WTC11 (cell line): ENCODE results near the gene MLPH. TPM values are rescaled to one million over a fixed set of nuclear protein-coding genes. Genes with fewer than 3 reads are reported as not detected.

Source experiments
- CREM ChIP-seq: sonication (generic); formaldehyde crosslinking; IDR thresholded peaks from 2 replicates; pipeline ENCODE4 v1.8.1; 2022; ENCODE audit warnings: mild to moderate bottlenecking, missing genetic modification reagents, moderate library complexity
- ESRRA ChIP-seq: sonication (generic); formaldehyde crosslinking; IDR thresholded peaks from 2 replicates; pipeline ENCODE4 v1.8.1; 2022; ENCODE audit warnings: mild to moderate bottlenecking, missing genetic modification reagents, borderline replicate concordance
- ETV6 ChIP-seq: sonication (generic); formaldehyde crosslinking; IDR thresholded peaks from 2 replicates; pipeline ENCODE4 v1.8.1; 2022; ENCODE audit warnings: mild to moderate bottlenecking, missing genetic modification reagents
- FOXK1 ChIP-seq: sonication (generic); formaldehyde crosslinking; IDR thresholded peaks from 2 replicates; pipeline ENCODE4 v1.8.0; 2022; ENCODE audit warnings: mild to moderate bottlenecking, moderate library complexity, missing genetic modification reagents
- GABPB1 ChIP-seq: sonication (generic); formaldehyde crosslinking; IDR thresholded peaks from 2 replicates; pipeline ENCODE4 v1.8.1; 2023; ENCODE audit warnings: mild to moderate bottlenecking, missing genetic modification reagents
- GTF2I ChIP-seq: fragments of 250-450 bp; sonication (Bioruptor Pico); conservative IDR thresholded peaks from 2 replicates; pipeline ENCODE4 v1.4.0; 2021; ENCODE audit warnings: mild to moderate bottlenecking
- KAT7 ChIP-seq: sonication (generic); formaldehyde crosslinking; IDR thresholded peaks from 2 replicates; pipeline ENCODE4 v1.8.1; 2023; ENCODE audit warnings: missing genetic modification reagents, mild to moderate bottlenecking, borderline replicate concordance
- NR3C1 ChIP-seq: sonication (generic); formaldehyde crosslinking; conservative IDR thresholded peaks from 2 replicates; pipeline ENCODE4 v1.8.1; 2023; ENCODE audit warnings: low read depth, mild to moderate bottlenecking, missing genetic modification reagents
- PRRX2 ChIP-seq: fragments of 250-450 bp; sonication (Bioruptor Pico); IDR thresholded peaks from 2 replicates; pipeline ENCODE4 v1.8.0; 2021; ENCODE audit warnings: mild to moderate bottlenecking
- RORB ChIP-seq: fragments of 250-450 bp; sonication (Bioruptor Pico); IDR thresholded peaks from 2 replicates; pipeline ENCODE4 v1.9.0; 2021; ENCODE audit warnings: mild to moderate bottlenecking
- SMAD4 ChIP-seq: sonication (generic); formaldehyde crosslinking; IDR thresholded peaks from 2 replicates; pipeline ENCODE4 v1.8.0; 2022; ENCODE audit warnings: mild to moderate bottlenecking, missing genetic modification reagents
- SOX15 ChIP-seq: fragments of 250-450 bp; sonication (Bioruptor Pico); IDR thresholded peaks from 2 replicates; pipeline ENCODE4 v1.9.0; 2021; ENCODE audit warnings: mild to moderate bottlenecking
- TEAD1 ChIP-seq: sonication (generic); formaldehyde crosslinking; IDR thresholded peaks from 2 replicates; pipeline ENCODE4 v1.8.0; 2022; ENCODE audit warnings: mild to moderate bottlenecking, missing genetic modification reagents
- TP53 ChIP-seq: sonication (generic); formaldehyde crosslinking; IDR thresholded peaks from 2 replicates; pipeline ENCODE4 v1.8.1; 2023; ENCODE audit warnings: mild to moderate bottlenecking, missing genetic modification reagents
- ZNF138 ChIP-seq: sonication (generic); formaldehyde crosslinking; conservative IDR thresholded peaks from 2 replicates; pipeline ENCODE4 v1.8.1; 2022; ENCODE audit warnings: mild to moderate bottlenecking, moderate library complexity, missing genetic modification reagents
- ZNF416 ChIP-seq: fragments of 250-450 bp; sonication (Bioruptor Pico); IDR thresholded peaks from 2 replicates; pipeline ENCODE4 v1.9.0; 2021; ENCODE audit warnings: mild to moderate bottlenecking, inconsistent platforms
- ZNF423 ChIP-seq: fragments of 250-450 bp; sonication (Bioruptor Pico); IDR thresholded peaks from 2 replicates; pipeline ENCODE4 v2.1.2; 2022; ENCODE audit warnings: mild to moderate bottlenecking, moderate library complexity
- ZNF671 ChIP-seq: fragments of 250-450 bp; sonication (Bioruptor Pico); IDR thresholded peaks from 2 replicates; pipeline ENCODE4 v1.8.0; 2021; ENCODE audit warnings: mild to moderate bottlenecking
- total RNA-seq: library from RNA; stranded (reverse); gene quantifications from 3 replicates; pipeline ENCODE4 v1.2.3, GENCODE V29; 2021
- TF ChIP-seq, protein P1 (sequence below): fragments of 200-600 bp; IDR thresholded peaks from 2 replicates; pipeline ENCODE4 v1.8.0; 2022; ENCODE audit warnings: antibody characterized with exemption
- TF ChIP-seq, protein P2 (sequence below): sonication (generic); formaldehyde crosslinking; IDR thresholded peaks from 2 replicates; pipeline ENCODE4 v1.8.1; 2023; ENCODE audit warnings: mild to moderate bottlenecking, missing genetic modification reagents
- TF ChIP-seq, protein P3 (sequence below): sonication (generic); formaldehyde crosslinking; IDR thresholded peaks from 2 replicates; pipeline ENCODE4 v1.8.1; 2022; ENCODE audit warnings: low read depth, mild to moderate bottlenecking, moderate library complexity, missing genetic modification reagents, borderline replicate concordance
- TF ChIP-seq, protein P4 (sequence below): sonication (generic); formaldehyde crosslinking; IDR thresholded peaks from 2 replicates; pipeline ENCODE4 v1.8.0; 2022; ENCODE audit warnings: mild to moderate bottlenecking, missing genetic modification reagents
- TF ChIP-seq, protein P5 (sequence below): sonication (generic); formaldehyde crosslinking; IDR thresholded peaks from 2 replicates; pipeline ENCODE4 v1.8.1; 2023; ENCODE audit warnings: mild to moderate bottlenecking, missing genetic modification reagents, moderate library complexity
- TF ChIP-seq, protein P6 (sequence below): fragments of 250-450 bp; sonication (Bioruptor Pico); IDR thresholded peaks from 2 replicates; pipeline ENCODE4 v1.9.0; 2021; ENCODE audit warnings: moderate library complexity, mild to moderate bottlenecking, inconsistent platforms, borderline replicate concordance
- TF ChIP-seq, protein P7 (sequence below): fragments of 250-450 bp; sonication (Bioruptor Pico); IDR thresholded peaks from 2 replicates; pipeline ENCODE4 v1.9.0; 2021; ENCODE audit warnings: mild to moderate bottlenecking
- TF ChIP-seq, protein P8 (sequence below): sonication (generic); formaldehyde crosslinking; IDR thresholded peaks from 2 replicates; pipeline ENCODE4 v1.8.0; 2023; ENCODE audit warnings: missing genetic modification reagents, mild to moderate bottlenecking, borderline replicate concordance
- TF ChIP-seq, protein P9 (sequence below): sonication (generic); formaldehyde crosslinking; IDR thresholded peaks from 2 replicates; pipeline ENCODE4 v1.8.1; 2023; ENCODE audit warnings: mild to moderate bottlenecking, missing genetic modification reagents, moderate library complexity

The MLPH gene
- total RNA-seq, 1 experiment from 2014 or later: 10.3 TPM

DNA sequence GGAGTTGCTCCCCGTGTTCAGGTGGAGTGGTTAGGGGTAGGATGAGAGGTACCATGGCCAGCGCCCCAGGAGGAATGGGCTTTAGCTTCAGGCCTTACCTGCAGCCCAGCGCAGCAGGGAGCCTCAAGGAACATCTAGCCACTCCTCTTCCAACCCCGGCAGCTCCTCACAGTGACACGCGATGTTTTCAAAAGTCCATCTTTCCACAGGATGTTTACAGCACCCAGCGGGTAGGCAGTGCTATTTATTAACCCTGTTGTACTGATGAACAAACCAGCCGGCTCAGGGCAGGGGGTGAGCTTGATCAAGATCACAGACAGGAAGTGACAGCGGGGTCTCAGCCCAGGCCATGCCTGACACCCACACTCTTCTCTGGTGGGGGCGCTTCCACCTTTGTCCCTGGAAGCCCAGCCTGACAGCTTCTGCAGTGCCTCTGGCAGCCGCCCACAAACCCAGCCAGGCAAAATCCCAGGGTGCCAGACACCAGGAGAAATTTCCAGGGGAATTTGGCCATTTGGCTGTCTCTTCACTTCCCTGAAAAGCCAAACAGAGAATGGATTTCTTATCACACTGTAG lies 60.9 kb downstream of the MLPH start (continued):
- TF ChIP-seq, protein P1, sequence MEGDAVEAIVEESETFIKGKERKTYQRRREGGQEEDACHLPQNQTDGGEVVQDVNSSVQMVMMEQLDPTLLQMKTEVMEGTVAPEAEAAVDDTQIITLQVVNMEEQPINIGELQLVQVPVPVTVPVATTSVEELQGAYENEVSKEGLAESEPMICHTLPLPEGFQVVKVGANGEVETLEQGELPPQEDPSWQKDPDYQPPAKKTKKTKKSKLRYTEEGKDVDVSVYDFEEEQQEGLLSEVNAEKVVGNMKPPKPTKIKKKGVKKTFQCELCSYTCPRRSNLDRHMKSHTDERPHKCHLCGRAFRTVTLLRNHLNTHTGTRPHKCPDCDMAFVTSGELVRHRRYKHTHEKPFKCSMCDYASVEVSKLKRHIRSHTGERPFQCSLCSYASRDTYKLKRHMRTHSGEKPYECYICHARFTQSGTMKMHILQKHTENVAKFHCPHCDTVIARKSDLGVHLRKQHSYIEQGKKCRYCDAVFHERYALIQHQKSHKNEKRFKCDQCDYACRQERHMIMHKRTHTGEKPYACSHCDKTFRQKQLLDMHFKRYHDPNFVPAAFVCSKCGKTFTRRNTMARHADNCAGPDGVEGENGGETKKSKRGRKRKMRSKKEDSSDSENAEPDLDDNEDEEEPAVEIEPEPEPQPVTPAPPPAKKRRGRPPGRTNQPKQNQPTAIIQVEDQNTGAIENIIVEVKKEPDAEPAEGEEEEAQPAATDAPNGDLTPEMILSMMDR: no peak
- TF ChIP-seq ZNF423 (CRISPR knock-in tag) (no peak), PRRX2 (CRISPR knock-in tag) (no peak), ZNF138 (CRISPR knock-in tag) (no peak), NR3C1 (CRISPR knock-in tag) (no peak), SMAD4 (CRISPR knock-in tag) (no peak), KAT7 (CRISPR knock-in tag) (no peak), CREM (CRISPR knock-in tag) (no peak), TEAD1 (CRISPR knock-in tag) (no peak), RORB (CRISPR knock-in tag) (no peak), FOXK1 (CRISPR knock-in tag) (0 out of 2 replicates have a peak, but pooled peaks have one; percentile 27), TP53 (CRISPR knock-in tag) (no peak), SOX15 (CRISPR knock-in tag) (no peak), ZNF416 (no peak), ZNF671 (no peak), ETV6 (no peak; the same call in 1 of the 2 replicates), GTF2I (no peak), GABPB1 (CRISPR knock-in tag) (no peak), ESRRA (CRISPR knock-in tag) (no peak)
- TF ChIP-seq, protein P2, sequence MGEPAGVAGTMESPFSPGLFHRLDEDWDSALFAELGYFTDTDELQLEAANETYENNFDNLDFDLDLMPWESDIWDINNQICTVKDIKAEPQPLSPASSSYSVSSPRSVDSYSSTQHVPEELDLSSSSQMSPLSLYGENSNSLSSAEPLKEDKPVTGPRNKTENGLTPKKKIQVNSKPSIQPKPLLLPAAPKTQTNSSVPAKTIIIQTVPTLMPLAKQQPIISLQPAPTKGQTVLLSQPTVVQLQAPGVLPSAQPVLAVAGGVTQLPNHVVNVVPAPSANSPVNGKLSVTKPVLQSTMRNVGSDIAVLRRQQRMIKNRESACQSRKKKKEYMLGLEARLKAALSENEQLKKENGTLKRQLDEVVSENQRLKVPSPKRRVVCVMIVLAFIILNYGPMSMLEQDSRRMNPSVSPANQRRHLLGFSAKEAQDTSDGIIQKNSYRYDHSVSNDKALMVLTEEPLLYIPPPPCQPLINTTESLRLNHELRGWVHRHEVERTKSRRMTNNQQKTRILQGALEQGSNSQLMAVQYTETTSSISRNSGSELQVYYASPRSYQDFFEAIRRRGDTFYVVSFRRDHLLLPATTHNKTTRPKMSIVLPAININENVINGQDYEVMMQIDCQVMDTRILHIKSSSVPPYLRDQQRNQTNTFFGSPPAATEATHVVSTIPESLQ (CRISPR knock-in tag): no peak
- TF ChIP-seq, protein P3, sequence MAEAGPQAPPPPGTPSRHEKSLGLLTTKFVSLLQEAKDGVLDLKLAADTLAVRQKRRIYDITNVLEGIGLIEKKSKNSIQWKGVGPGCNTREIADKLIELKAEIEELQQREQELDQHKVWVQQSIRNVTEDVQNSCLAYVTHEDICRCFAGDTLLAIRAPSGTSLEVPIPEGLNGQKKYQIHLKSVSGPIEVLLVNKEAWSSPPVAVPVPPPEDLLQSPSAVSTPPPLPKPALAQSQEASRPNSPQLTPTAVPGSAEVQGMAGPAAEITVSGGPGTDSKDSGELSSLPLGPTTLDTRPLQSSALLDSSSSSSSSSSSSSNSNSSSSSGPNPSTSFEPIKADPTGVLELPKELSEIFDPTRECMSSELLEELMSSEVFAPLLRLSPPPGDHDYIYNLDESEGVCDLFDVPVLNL (CRISPR knock-in tag): no peak
- TF ChIP-seq, protein P4, sequence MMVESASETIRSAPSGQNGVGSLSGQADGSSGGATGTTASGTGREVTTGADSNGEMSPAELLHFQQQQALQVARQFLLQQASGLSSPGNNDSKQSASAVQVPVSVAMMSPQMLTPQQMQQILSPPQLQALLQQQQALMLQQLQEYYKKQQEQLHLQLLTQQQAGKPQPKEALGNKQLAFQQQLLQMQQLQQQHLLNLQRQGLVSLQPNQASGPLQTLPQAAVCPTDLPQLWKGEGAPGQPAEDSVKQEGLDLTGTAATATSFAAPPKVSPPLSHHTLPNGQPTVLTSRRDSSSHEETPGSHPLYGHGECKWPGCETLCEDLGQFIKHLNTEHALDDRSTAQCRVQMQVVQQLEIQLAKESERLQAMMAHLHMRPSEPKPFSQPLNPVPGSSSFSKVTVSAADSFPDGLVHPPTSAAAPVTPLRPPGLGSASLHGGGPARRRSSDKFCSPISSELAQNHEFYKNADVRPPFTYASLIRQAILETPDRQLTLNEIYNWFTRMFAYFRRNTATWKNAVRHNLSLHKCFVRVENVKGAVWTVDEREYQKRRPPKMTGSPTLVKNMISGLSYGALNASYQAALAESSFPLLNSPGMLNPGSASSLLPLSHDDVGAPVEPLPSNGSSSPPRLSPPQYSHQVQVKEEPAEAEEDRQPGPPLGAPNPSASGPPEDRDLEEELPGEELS: peak; percentile 58; the same call in 1 of the 2 replicates
- TF ChIP-seq, protein P5, sequence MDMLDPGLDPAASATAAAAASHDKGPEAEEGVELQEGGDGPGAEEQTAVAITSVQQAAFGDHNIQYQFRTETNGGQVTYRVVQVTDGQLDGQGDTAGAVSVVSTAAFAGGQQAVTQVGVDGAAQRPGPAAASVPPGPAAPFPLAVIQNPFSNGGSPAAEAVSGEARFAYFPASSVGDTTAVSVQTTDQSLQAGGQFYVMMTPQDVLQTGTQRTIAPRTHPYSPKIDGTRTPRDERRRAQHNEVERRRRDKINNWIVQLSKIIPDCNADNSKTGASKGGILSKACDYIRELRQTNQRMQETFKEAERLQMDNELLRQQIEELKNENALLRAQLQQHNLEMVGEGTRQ: no peak
- TF ChIP-seq, protein P6, sequence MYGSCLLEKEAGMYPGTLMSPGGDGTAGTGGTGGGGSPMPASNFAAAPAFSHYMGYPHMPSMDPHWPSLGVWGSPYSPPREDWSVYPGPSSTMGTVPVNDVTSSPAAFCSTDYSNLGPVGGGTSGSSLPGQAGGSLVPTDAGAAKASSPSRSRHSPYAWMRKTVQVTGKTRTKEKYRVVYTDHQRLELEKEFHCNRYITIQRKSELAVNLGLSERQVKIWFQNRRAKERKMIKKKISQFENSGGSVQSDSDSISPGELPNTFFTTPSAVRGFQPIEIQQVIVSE: no peak
- TF ChIP-seq, protein P7, sequence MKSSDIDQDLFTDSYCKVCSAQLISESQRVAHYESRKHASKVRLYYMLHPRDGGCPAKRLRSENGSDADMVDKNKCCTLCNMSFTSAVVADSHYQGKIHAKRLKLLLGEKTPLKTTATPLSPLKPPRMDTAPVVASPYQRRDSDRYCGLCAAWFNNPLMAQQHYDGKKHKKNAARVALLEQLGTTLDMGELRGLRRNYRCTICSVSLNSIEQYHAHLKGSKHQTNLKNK (CRISPR knock-in tag): no peak
- TF ChIP-seq, protein P8, sequence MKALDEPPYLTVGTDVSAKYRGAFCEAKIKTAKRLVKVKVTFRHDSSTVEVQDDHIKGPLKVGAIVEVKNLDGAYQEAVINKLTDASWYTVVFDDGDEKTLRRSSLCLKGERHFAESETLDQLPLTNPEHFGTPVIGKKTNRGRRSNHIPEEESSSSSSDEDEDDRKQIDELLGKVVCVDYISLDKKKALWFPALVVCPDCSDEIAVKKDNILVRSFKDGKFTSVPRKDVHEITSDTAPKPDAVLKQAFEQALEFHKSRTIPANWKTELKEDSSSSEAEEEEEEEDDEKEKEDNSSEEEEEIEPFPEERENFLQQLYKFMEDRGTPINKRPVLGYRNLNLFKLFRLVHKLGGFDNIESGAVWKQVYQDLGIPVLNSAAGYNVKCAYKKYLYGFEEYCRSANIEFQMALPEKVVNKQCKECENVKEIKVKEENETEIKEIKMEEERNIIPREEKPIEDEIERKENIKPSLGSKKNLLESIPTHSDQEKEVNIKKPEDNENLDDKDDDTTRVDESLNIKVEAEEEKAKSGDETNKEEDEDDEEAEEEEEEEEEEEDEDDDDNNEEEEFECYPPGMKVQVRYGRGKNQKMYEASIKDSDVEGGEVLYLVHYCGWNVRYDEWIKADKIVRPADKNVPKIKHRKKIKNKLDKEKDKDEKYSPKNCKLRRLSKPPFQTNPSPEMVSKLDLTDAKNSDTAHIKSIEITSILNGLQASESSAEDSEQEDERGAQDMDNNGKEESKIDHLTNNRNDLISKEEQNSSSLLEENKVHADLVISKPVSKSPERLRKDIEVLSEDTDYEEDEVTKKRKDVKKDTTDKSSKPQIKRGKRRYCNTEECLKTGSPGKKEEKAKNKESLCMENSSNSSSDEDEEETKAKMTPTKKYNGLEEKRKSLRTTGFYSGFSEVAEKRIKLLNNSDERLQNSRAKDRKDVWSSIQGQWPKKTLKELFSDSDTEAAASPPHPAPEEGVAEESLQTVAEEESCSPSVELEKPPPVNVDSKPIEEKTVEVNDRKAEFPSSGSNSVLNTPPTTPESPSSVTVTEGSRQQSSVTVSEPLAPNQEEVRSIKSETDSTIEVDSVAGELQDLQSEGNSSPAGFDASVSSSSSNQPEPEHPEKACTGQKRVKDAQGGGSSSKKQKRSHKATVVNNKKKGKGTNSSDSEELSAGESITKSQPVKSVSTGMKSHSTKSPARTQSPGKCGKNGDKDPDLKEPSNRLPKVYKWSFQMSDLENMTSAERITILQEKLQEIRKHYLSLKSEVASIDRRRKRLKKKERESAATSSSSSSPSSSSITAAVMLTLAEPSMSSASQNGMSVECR (CRISPR knock-in tag): no peak
- TF ChIP-seq, protein P9, sequence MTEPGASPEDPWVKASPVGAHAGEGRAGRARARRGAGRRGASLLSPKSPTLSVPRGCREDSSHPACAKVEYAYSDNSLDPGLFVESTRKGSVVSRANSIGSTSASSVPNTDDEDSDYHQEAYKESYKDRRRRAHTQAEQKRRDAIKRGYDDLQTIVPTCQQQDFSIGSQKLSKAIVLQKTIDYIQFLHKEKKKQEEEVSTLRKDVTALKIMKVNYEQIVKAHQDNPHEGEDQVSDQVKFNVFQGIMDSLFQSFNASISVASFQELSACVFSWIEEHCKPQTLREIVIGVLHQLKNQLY (CRISPR knock-in tag): no peak
